Astrocyte (in vitro differentiated cells and primary cell): Measurements from ENCODE around the gene BARX1. TPM values are rescaled to one million over a fixed set of nuclear protein-coding genes. Genes with fewer than 3 reads are reported as not detected.

ENCODE experiments used
- DNase-seq: peaks from one replicate; pipeline ENCODE4 v3.0.0-alpha.2; 2010; ENCODE audit warnings: low read depth
- FAIRE-seq: peaks from 2 replicates; lab custom pipeline; 2011; peaks lifted over from hg19 to GRCh38; lab: Jason Lieb, UNC
- H2AFZ ChIP-seq: 2 replicates; pipeline ENCODE4 v1.6.0; 2012; ENCODE audit warnings: low read depth, low read length, inconsistent platforms
- H3K27ac ChIP-seq: 2 replicates; pipeline ENCODE4 v1.5.1; 2011; ENCODE audit warnings: low read depth, low read length, inconsistent platforms
- H3K27me3 ChIP-seq: 2 replicates; pipeline ENCODE4 v1.6.0; 2011; ENCODE audit warnings: low read length, inconsistent platforms; ENCODE audit not compliant: insufficient read depth
- H3K36me3 ChIP-seq: 2 replicates; pipeline ENCODE4 v1.5.1; 2011; ENCODE audit warnings: low read length, inconsistent platforms; ENCODE audit not compliant: insufficient read depth
- H3K4me1 ChIP-seq: 2 replicates; pipeline ENCODE4 v1.5.1; 2011; ENCODE audit warnings: low read length, inconsistent platforms; ENCODE audit not compliant: insufficient read depth
- H3K4me2 ChIP-seq: 2 replicates; pipeline ENCODE4 v1.6.0; 2012; ENCODE audit warnings: low read length, inconsistent platforms
- H3K4me3 ChIP-seq: 2 replicates; pipeline ENCODE4 v1.5.1; 2011; ENCODE audit warnings: low read depth, mild to moderate bottlenecking, low read length, inconsistent platforms; ENCODE audit not compliant: insufficient read depth
- H3K79me2 ChIP-seq: 2 replicates; pipeline ENCODE4 v1.6.0; 2012; ENCODE audit warnings: mild to moderate bottlenecking, low read length, inconsistent platforms; ENCODE audit not compliant: insufficient read depth
- H3K9ac ChIP-seq: 2 replicates; pipeline ENCODE4 v1.6.0; 2012; ENCODE audit warnings: mild to moderate bottlenecking, low read length, inconsistent platforms
- H3K9me3 ChIP-seq: 2 replicates; pipeline ENCODE4 v1.5.1; 2012; ENCODE audit warnings: low read depth, mild to moderate bottlenecking, low read length, inconsistent platforms; ENCODE audit not compliant: insufficient read depth
- H4K20me1 ChIP-seq: 2 replicates; pipeline ENCODE4 v1.6.0; 2012; ENCODE audit warnings: low read length, inconsistent platforms; ENCODE audit not compliant: insufficient read depth
- H3K27ac Mint-ChIP-seq: one replicate; pipeline ENCODE4 v1.8.0; 2021; ENCODE audit warnings: mild to moderate bottlenecking, mixed read lengths; ENCODE audit not compliant: unreplicated experiment
- H3K27me3 Mint-ChIP-seq: one replicate; pipeline ENCODE4 v1.8.0; 2021; ENCODE audit warnings: low read depth, mixed read lengths; ENCODE audit not compliant: unreplicated experiment
- H3K36me3 Mint-ChIP-seq: one replicate; pipeline ENCODE4 v1.8.0; 2021; ENCODE audit warnings: low read depth, mixed read lengths; ENCODE audit not compliant: unreplicated experiment
- H3K4me1 Mint-ChIP-seq: one replicate; pipeline ENCODE4 v1.8.0; 2021; ENCODE audit warnings: low read depth, mixed read lengths; ENCODE audit not compliant: unreplicated experiment
- H3K4me3 Mint-ChIP-seq: one replicate; pipeline ENCODE4 v1.8.0; 2021; ENCODE audit warnings: mild to moderate bottlenecking, moderate library complexity, mixed read lengths; ENCODE audit not compliant: unreplicated experiment
- H3K9me3 Mint-ChIP-seq: one replicate; pipeline ENCODE4 v1.8.0; 2021; ENCODE audit warnings: mild to moderate bottlenecking, mixed read lengths; ENCODE audit not compliant: unreplicated experiment
- CTCF ChIP-seq: IDR thresholded peaks from 2 replicates; pipeline ENCODE4 v1.5.1; 2011; ENCODE audit warnings: low read depth, mild to moderate bottlenecking, inconsistent platforms, low read length, moderate library complexity; ENCODE audit not compliant: insufficient read depth
- EZH2 ChIP-seq: IDR thresholded peaks from 2 replicates; pipeline ENCODE4 v1.6.1; 2012; ENCODE audit warnings: mild to moderate bottlenecking, low read length, inconsistent platforms; ENCODE audit not compliant: insufficient read depth
- total RNA-seq: library from RNA; stranded (reverse); gene quantifications from 2 replicates; pipeline ENCODE4 v1.2.1, GENCODE V29; 2021

BARX1 gene
- total RNA-seq, 1 donor from 2014 or later: 0.73 TPM

GRCh38 chr9:93959739-93960154, 4.6 kb upstream of the BARX1 start:
- H3K4me2 ChIP-seq: no peak overlapping the region

GRCh38 chr9:93958819-93959682, 3.9 kb upstream of the BARX1 start:
- peaks cover 6% of the 10 kb centered on the region for H3K4me1 Mint-ChIP-seq
- H3K4me1 ChIP-seq: peaks cover 7% of the 10 kb centered on the region
- H3K9me3 Mint-ChIP-seq: peaks cover 4% of the 10 kb centered on the region
- H3K27ac ChIP-seq: no peak overlapping the region
- peaks cover 15% of the 10 kb centered on the region for H4K20me1 ChIP-seq
- no peaks in the 10 kb centered on the region for H3K36me3 ChIP-seq
- peak overlapping the region; percentile 26 for H2AFZ ChIP-seq
- H3K4me2 ChIP-seq: peak overlapping the region; percentile 60
- H3K27me3 Mint-ChIP-seq: peaks cover 60% of the 10 kb centered on the region
- no peak overlapping the region for H3K27ac Mint-ChIP-seq
- H3K27me3 ChIP-seq: peaks cover 73% of the 10 kb centered on the region
- FAIRE-seq: no peak
- peak overlapping the region; percentile 60 for H3K4me3 Mint-ChIP-seq
- H3K36me3 Mint-ChIP-seq: peaks cover 2% of the 10 kb centered on the region
- H3K9me3 ChIP-seq: no peaks in the 10 kb centered on the region
- no peaks in the 10 kb centered on the region for H3K79me2 ChIP-seq
- DNase-seq: no peak
- H3K4me3 ChIP-seq: no peak overlapping the region
- no peak overlapping the region for H3K9ac ChIP-seq
- no peak for TF ChIP-seq EZH2

More at GRCh38 chr9:93959739-93960154, 4.6 kb upstream of the BARX1 start:
- TF ChIP-seq EZH2 (no peak), CTCF (no peak)
- no peaks in the 10 kb centered on the region for H3K36me3 ChIP-seq
- no peaks in the 10 kb centered on the region for H3K79me2 ChIP-seq
- no peak overlapping the region for H3K9ac ChIP-seq
- peak overlapping the region; percentile 40 for H3K4me3 Mint-ChIP-seq
- H3K4me1 ChIP-seq: peaks cover 5% of the 10 kb centered on the region
- DNase-seq: no peak
- no peak overlapping the region for H3K27ac ChIP-seq
- no peak overlapping the region for H3K4me3 ChIP-seq
- H4K20me1 ChIP-seq: peaks cover 15% of the 10 kb centered on the region
- H3K4me1 Mint-ChIP-seq: peaks cover 6% of the 10 kb centered on the region
- H3K27ac Mint-ChIP-seq: no peak overlapping the region
- FAIRE-seq: no peak
- H3K27me3 ChIP-seq: peaks cover 66% of the 10 kb centered on the region
- H3K9me3 Mint-ChIP-seq: peaks cover 4% of the 10 kb centered on the region
- H3K36me3 Mint-ChIP-seq: peaks cover 2% of the 10 kb centered on the region
- peaks cover 63% of the 10 kb centered on the region for H3K27me3 Mint-ChIP-seq
- no peaks in the 10 kb centered on the region for H3K9me3 ChIP-seq
- H2AFZ ChIP-seq: no peak overlapping the region

- TF ChIP-seq EZH2: no peak
- no peak for TF ChIP-seq CTCF
- peak overlapping the region; percentile 60 for H3K4me2 ChIP-seq
- H3K9ac ChIP-seq: no peak overlapping the region
- no peak overlapping the region for H3K27ac Mint-ChIP-seq
- H4K20me1 ChIP-seq: peaks cover 15% of the 10 kb centered on the region
- H3K36me3 ChIP-seq: no peaks in the 10 kb centered on the region
- H3K27ac ChIP-seq: no peak overlapping the region
- H3K4me3 ChIP-seq: no peak overlapping the region
- H3K4me1 Mint-ChIP-seq: peaks cover 6% of the 10 kb centered on the region
- no peaks in the 10 kb centered on the region for H3K9me3 ChIP-seq
- H3K4me3 Mint-ChIP-seq: peak overlapping the region; percentile 60
- peaks cover 68% of the 10 kb centered on the region for H3K27me3 Mint-ChIP-seq
- H3K36me3 Mint-ChIP-seq: peaks cover 2% of the 10 kb centered on the region
- H3K9me3 Mint-ChIP-seq: peaks cover 12% of the 10 kb centered on the region
- peak overlapping the region; percentile 26 for H2AFZ ChIP-seq
- H3K27me3 ChIP-seq: peaks cover 81% of the 10 kb centered on the region
- no peaks in the 10 kb centered on the region for H3K79me2 ChIP-seq
- H3K4me1 ChIP-seq: peaks cover 7% of the 10 kb centered on the region
- no peak for FAIRE-seq
- DNase-seq: no peak
Observed at GRCh38 chr9:93958121-93958818, 3.1 kb upstream of the BARX1 start.
